SJSA1 (cell line): Measurements from ENCODE around the gene RAB37. TPM values are rescaled to one million over a fixed set of nuclear protein-coding genes. Genes with fewer than 3 reads are reported as not detected.

Experiments used
- DNase-seq, 2 experiments: peaks; one replicate each; pipeline ENCODE4 v3.0.0-alpha.2; 2015 to 2020; ENCODE audit warnings: low spot score in 2 of 2, low read depth in 1 of 2
- H3K27ac ChIP-seq: fragments of 250-450 bp; sonication (Bioruptor Pico); 2 replicates; pipeline ENCODE4 v1.5.1; 2020; ENCODE audit warnings: mild to moderate bottlenecking, moderate library complexity
- H3K27me3 ChIP-seq: fragments of 250-450 bp; sonication (Bioruptor Pico); replicated peaks from 2 replicates; pipeline ENCODE4 v1.5.1; 2020; ENCODE audit warnings: mild to moderate bottlenecking, moderate library complexity
- H3K36me3 ChIP-seq: fragments of 250-450 bp; sonication (Bioruptor Pico); 2 replicates; pipeline ENCODE4 v1.5.1; 2020; ENCODE audit warnings: mild to moderate bottlenecking
- H3K4me1 ChIP-seq: fragments of 250-450 bp; sonication (Bioruptor Pico); replicated peaks from 2 replicates; pipeline ENCODE4 v1.6.1; 2021; ENCODE audit warnings: mild to moderate bottlenecking
- H3K4me3 ChIP-seq: fragments of 250-450 bp; sonication (Bioruptor Pico); 2 replicates; pipeline ENCODE4 v1.5.1; 2020; ENCODE audit warnings: mild to moderate bottlenecking
- H3K9me3 ChIP-seq: fragments of 250-450 bp; sonication (Bioruptor Pico); replicated peaks from 2 replicates; pipeline ENCODE4 v1.5.1; 2020; ENCODE audit warnings: mild to moderate bottlenecking
- total RNA-seq: library from RNA; depleted of rRNA; stranded (reverse); fragments of >200 nt; shearing (Covaris generic); gene quantifications from 2 replicates; pipeline ENCODE4 v1.2.3, GENCODE V29; 2014; rRNA removed

RAB37 gene
- total RNA-seq, 1 experiment from 2014 or later = 1.6 TPM

DNA sequence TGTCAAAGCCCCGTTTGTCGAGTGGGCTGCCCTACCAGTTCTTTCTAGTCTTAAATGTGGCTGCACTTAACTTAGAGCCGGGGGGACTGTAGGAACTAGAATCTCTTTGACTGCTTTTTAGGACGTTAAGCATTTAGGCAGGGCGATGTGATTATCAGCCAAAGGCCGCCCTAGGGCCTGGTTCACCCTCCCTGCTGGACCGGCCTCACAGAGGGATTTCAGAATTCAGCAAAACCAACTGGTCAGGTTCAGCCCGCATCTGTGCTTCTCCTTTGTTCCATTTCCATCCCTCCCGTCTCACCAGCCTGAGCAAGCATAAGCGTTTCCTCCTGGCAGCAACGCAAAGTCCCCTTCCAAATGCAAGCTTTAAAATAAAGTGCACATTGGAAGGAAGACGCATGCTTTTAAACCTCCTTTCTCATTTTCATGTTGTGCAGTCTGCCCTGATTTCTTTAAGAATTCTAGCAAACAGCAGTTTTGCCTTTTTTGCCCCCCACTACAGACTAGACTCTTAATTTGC, 55.6 kb downstream of the RAB37 start:
- no peaks in the 10 kb centered on the region for H3K27me3 ChIP-seq
- DNase-seq = no peak
- H3K9me3 ChIP-seq = no peaks in the 10 kb centered on the region
- H3K4me1 ChIP-seq = no peaks in the 10 kb centered on the region
- H3K27ac ChIP-seq = no peak overlapping the region
- no peak overlapping the region for H3K4me3 ChIP-seq
- peaks cover 68% of the 10 kb centered on the region for H3K36me3 ChIP-seq

DNA sequence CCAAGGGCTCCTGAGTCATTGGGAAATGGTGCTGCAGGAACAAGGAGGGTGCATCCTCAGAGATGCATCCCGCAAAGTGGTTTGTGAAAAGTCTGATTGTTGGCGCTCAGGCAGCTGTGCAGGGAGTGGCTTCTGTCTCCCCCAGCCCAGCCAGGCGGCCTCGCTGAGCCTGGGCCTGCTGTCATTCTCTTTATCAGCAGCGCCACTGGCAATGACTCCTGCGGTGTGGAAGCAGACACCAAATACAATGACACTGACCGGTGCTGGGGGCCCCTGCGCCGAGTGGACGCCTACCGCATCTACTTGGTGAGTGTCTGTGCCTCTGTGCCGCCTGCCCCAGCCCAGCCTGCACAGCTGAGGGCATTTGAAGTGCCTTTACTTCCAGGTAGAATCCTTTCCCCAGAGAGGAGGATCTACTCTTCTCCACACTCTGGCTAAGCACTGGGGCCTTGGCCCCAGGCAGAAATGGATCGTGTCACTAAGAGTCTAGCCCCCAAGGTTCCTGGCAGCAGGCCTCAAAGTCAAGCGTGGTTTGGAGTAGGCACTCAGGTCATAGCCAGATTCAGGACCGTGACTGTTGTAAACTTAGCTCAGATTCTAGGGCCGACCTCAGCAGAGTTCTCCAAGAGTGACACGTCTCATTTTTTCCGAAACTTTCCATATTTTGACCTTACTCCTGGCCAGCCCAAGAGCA, 58.4 kb downstream of the RAB37 start:
- Histone ChIP-seq H3K4me3 (no peak overlapping the region), H3K27ac (no peak overlapping the region), H3K36me3 (peaks cover 78% of the 10 kb centered on the region), H3K27me3 (no peaks in the 10 kb centered on the region), H3K9me3 (no peaks in the 10 kb centered on the region), H3K4me1 (no peaks in the 10 kb centered on the region)
- no peak for DNase-seq

- no peaks in the 10 kb centered on the region for H3K27me3 ChIP-seq
- peaks cover 81% of the 10 kb centered on the region for H3K36me3 ChIP-seq
- no peak overlapping the region for H3K27ac ChIP-seq
- DNase-seq = no peak
- no peaks in the 10 kb centered on the region for H3K4me1 ChIP-seq
- no peak overlapping the region for H3K4me3 ChIP-seq
- no peaks in the 10 kb centered on the region for H3K9me3 ChIP-seq
Measured at GRCh38 chr17:74796211-74796610, 59.2 kb downstream of the RAB37 start.

GRCh38 chr17:74796866-74797265, 59.8 kb downstream of the RAB37 start:
- peaks cover 87% of the 10 kb centered on the region for H3K36me3 ChIP-seq
- H3K4me3 ChIP-seq = no peak overlapping the region
- no peaks in the 10 kb centered on the region for H3K4me1 ChIP-seq
- H3K9me3 ChIP-seq = no peaks in the 10 kb centered on the region
- no peak overlapping the region for H3K27ac ChIP-seq
- DNase-seq = no peak
- H3K27me3 ChIP-seq = no peaks in the 10 kb centered on the region

Other genes with a start within 250 kb of the RAB37 start
- not detected in 2 replicates for gene CD300LB, start 205.8 kb upstream of the RAB37 start, total RNA-seq
- gene CD300C, start 191.1 kb upstream of the RAB37 start, total RNA-seq = not detected in 2 replicates
- gene CD300H, start 169.7 kb upstream of the RAB37 start, total RNA-seq = not detected in 2 replicates
- not detected in 2 replicates for gene CD300LD, start 145.0 kb upstream of the RAB37 start, total RNA-seq
- not detected in 2 replicates for gene CD300E, start 113.5 kb upstream of the RAB37 start, total RNA-seq
- gene CD300LF, start 24.3 kb upstream of the RAB37 start, total RNA-seq = not detected in 2 replicates
- 41.6 and 62.1 TPM in 2 replicates for gene NHERF1, start 11.4 kb downstream of the RAB37 start, total RNA-seq
- gene NAT9, start 39.1 kb downstream of the RAB37 start, total RNA-seq = 32.9 and 61.3 TPM in 2 replicates
- gene GRIN2C, start 122.6 kb downstream of the RAB37 start, total RNA-seq = not detected in 2 replicates
- 14.5 and 18.3 TPM in 2 replicates for gene FDXR, start 135.7 kb downstream of the RAB37 start, total RNA-seq
- gene FADS6, start 156.4 kb downstream of the RAB37 start, total RNA-seq = not detected in 2 replicates
- not detected in 2 replicates for gene USH1G, start 186.0 kb downstream of the RAB37 start, total RNA-seq
- not detected in 2 replicates for gene OTOP2, start 187.0 kb downstream of the RAB37 start, total RNA-seq
- gene OTOP3, start 198.6 kb downstream of the RAB37 start, total RNA-seq = not detected in 2 replicates
- 0.16 TPM in 1 of 2 replicates, not detected in the other for gene HID1, start 235.5 kb downstream of the RAB37 start, total RNA-seq